ENCODE data around the gene KIAA1755. TPM values are rescaled to one million over a fixed set of nuclear protein-coding genes. Genes with fewer than 3 reads are reported as not detected.

Gene KIAA1755
- total and polyA plus RNA-seq, 9 of the 15 experiments (the other 6 are each of a cell fraction or from before 2014, with no cell fraction given), result not detected

- Histone ChIP-seq H3K9ac (ENCODE audit: insufficient read depth in 1 of 2, low read depth in 2 of 2, low read length in 2 of 2) (no peak overlapping the region), H3K27ac (ENCODE audit: extremely low read depth, low read depth, low read length) (no peak overlapping the region), H3K36me3 (ENCODE audit: control insufficient read depth, insufficient read depth, low read length) (no peaks in the 10 kb centered on the region), H3K4me3 (no peak overlapping the region), H3K4me1 (replicated peaks in 1 of 2; ENCODE audit: control insufficient read depth in 2 of 2, insufficient read depth in 2 of 2, low read length in 2 of 2) (peaks cover 0 to 13% of the 10 kb centered on the region in 2 experiments; a peak in 2 of 5 replicates), H2AFZ (ENCODE audit: low read depth, low read length) (no peak overlapping the region), H3K9me1 (ENCODE audit: control insufficient read depth, insufficient read depth, low read length) (no peaks in the 10 kb centered on the region), H3K9me3 (replicated peaks; ENCODE audit: control insufficient read depth, insufficient read depth, low read depth, low read length) (no peaks in the 10 kb centered on the region), H3K27me3 (ENCODE audit: control insufficient read depth in 2 of 2, insufficient read depth in 2 of 2, low read length in 2 of 2) (peaks cover 4 to 48% of the 10 kb centered on the region in 2 experiments; a peak in 3 of 5 replicates), H3K4me2 (ENCODE audit: insufficient read depth, low read length) (no peak overlapping the region), H3K79me2 (ENCODE audit: control insufficient read depth, insufficient read depth, low read length) (no peaks in the 10 kb centered on the region), H4K20me1 (replicated peaks; ENCODE audit: control insufficient read depth, insufficient read depth, low read length) (peaks cover 12% of the 10 kb centered on the region; the same call in 1 of the 2 replicates)
- FAIRE-seq (peak; percentile 94), DNase-seq (ENCODE audit: extremely low read depth in 1 of 4, low spot score in 3 of 4) (peak; percentile 78 to 83 (median 80)), ATAC-seq (peak; percentile 75)
- no TSS peak for BruUV-seq (replicated peaks)
- 4% methylated on average over 11 of the region's 12 CpGs for WGBS (ENCODE audit: insufficient coverage, low coverage, missing lambda C conversion rate)
- ChIA-PET POLR2A (interaction anchor here (0.8 kb wide), 1 partner anchor 249 kb away, joined by 4 read pairs; no protein-coding TSS in a partner anchor), CTCF (ENCODE audit: low intra/inter-chr PET ratio) (interaction anchor here (0.6 to 4.7 kb wide), 4 partner anchors 20 to 321 kb away, joined by 3 to 53 read pairs (median 4); no protein-coding TSS in a partner anchor)
- in situ Hi-C loops (cut with MboI), result no loop called here
- intact Hi-C loops (cut with micrococcal nuclease), result loop anchor here (5.0 kb wide), 3 partner anchors 150 to 655 kb away; partner anchors contain the start of gene VSTM2L
- peak; percentile 79 for TF ChIP-seq RFX1 (IDR thresholded peaks at IDR 0.05)
- 0 out of 2 replicates have a peak, but pooled peaks have one; percentile 18 for TF ChIP-seq CC2D1A (IDR thresholded peaks at IDR 0.05)
- TF ChIP-seq KLF16 (IDR thresholded peaks at IDR 0.05), result peak; percentile 52; the same call in 1 of the 2 replicates
- peak; percentile 57; the same call in 1 of the 2 replicates for TF ChIP-seq DEAF1 (CRISPR knock-in tag; IDR thresholded peaks at IDR 0.05)
- no peak for TF ChIP-seq PURB (CRISPR knock-in tag; IDR thresholded peaks at IDR 0.05; ENCODE audit: low read depth)
- peak; percentile 60; the same call in 1 of the 2 replicates for TF ChIP-seq REST (IDR thresholded peaks at IDR 0.05; ENCODE audit: borderline replicate concordance)
- TF ChIP-seq REST (CRISPR knock-in tag; IDR thresholded peaks at IDR 0.05; ENCODE audit: low read depth), result no peak
- peak; percentile 82 for TF ChIP-seq SMC3 (conservative IDR thresholded peaks at IDR 0.05; ENCODE audit: insufficient read depth, low read depth, low read length)
- no peak for TF ChIP-seq GABPA (tag; conservative IDR thresholded peaks at IDR 0.05; ENCODE audit: low read depth)
- 0 out of 2 replicates have a peak, but pooled peaks have one; percentile 20 for TF ChIP-seq JUND (IDR thresholded peaks at IDR 0.05; ENCODE audit: borderline replicate concordance, low read depth, low read length)
- TF ChIP-seq JUND (tag; IDR thresholded peaks at IDR 0.05; ENCODE audit: borderline replicate concordance, low read depth, low read length), result no peak
These were observed 38.2 kb downstream of the KIAA1755 start for GRCh38 chr20:38222231-38222922.

Data from K562 (cell line).